KBM-7 (cell line): ENCODE results near the gene MAT2A.
"Not testable (repeated sequence)": the region's sequence is repeated elsewhere in the genome, so short reads cannot be mapped to it uniquely, and the experiment has no call there.

Source experiments
- DNase-seq: peaks from one replicate; pipeline ENCODE4 v3.0.0-alpha.2; 2015
- in situ Hi-C: fragments of 300-500 bp; cut with MboI; formaldehyde crosslinking; loops from 2 replicates; pipeline ENCODE4 v1.14.3; 2020; ENCODE audit warnings: low sequenced_read_pairs, low pct_unique_long_range_greater_than_20kb, mixed read lengths

MAT2A gene

DNA sequence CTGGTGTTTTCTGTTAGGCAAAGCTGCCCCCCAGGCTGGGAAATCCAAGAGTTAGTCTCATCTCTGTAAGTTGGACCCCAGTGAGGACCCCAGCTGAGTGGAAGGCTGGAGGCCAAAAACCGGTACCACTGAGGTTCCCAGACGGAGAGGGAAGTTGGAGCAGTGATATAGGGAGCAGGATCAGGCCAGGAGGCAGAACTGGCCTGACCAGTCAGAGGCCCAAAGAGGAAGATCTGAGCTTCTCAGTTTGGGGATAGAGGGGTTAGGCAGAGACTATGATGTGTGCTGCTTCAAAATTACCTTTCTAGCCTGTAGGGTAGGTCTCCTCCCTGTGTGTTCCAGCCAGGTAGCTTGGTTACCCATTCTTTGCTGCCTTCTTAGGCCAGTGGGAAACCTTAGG lies 52.0 kb downstream of the MAT2A start:
- in situ Hi-C loops: no loop called here
- no peak for DNase-seq

GRCh38 chr2:85591563-85591962 lies 52.6 kb downstream of the MAT2A start:
- DNase-seq: no peak
- in situ Hi-C loops: no loop called here

DNA sequence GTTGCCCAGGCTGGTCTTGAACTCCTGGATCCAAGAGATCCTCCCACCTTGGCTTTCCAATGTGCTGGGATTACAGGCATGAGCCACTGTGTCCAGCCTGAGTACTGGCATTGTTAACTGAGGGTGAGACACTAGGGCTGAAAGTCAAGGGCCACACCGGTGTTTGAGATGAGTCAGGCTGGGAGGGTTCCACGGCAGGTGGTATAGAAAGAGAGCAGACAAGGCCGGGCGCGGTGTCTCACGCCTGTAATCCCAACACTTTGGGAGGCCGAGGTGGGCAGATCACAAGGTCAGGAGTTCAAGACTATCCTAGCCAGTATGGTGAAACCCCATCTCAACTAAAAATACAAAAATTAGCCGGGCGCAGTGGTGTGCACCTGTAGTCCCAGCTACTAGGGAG lies 53.3 kb downstream of the MAT2A start:
- DNase-seq, in situ Hi-C loops: not testable (repeated sequence)

GRCh38 chr2:85593023-85593422 lies 54.1 kb downstream of the MAT2A start:
- no peak for DNase-seq
- in situ Hi-C loops: no loop called here
